Measurements from ENCODE around the gene ZSCAN21.

Gene ZSCAN21

DNA sequence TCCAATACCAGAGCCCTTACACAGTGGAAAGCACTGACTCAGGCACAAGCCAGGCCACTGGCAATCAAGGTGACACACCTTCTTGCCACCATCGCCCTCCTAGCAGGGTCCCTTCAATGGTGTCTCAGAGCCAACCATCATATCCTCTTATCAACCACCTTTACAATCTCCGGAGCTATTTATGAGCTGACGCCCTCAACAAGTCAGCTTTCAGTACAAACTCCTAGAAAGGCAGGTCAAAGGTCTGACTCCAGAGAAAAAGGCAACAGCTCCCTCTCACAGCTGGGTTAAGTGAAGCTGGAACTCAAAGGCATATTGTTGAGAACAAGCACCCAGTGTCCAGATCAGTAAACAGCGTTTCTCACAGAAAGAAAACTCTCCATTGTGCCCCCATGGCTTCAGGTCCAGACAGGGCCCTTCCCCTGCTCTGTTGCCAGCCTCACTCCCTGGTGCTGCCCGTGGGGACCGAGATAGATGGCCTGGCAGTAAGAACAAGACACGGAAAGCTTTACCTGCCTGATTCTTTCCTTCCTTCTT lies 29.5 kb downstream of the ZSCAN21 start:
- no peak overlapping the region for H3K9ac ChIP-seq (ENCODE audit: insufficient read length)
- no peak for DNase-seq (ENCODE audit: low read depth, low spot score)
- H3K27ac ChIP-seq, result no peak overlapping the region
- H3K36me3 ChIP-seq (ENCODE audit: insufficient read depth, low read length), result peaks cover 64% of the 10 kb centered on the region
- H3K4me3 ChIP-seq, result no peak overlapping the region; the same call in 1 of the 2 replicates
- TF ChIP-seq POLR2AphosphoS5 (IDR thresholded peaks at IDR 0.05; ENCODE audit: borderline replicate concordance, low read depth, low read length), result no peak
- TF ChIP-seq FOXP2 (optimal IDR thresholded peaks at IDR 0.05; ENCODE audit: control extremely low read depth, extremely low read length, insufficient read depth), result no peak
- TF ChIP-seq EZH2 (IDR thresholded peaks at IDR 0.05), result no peak
- peaks cover 42% of the 10 kb centered on the region for H3K9me3 ChIP-seq (ENCODE audit: low read depth, low read length)

DNA sequence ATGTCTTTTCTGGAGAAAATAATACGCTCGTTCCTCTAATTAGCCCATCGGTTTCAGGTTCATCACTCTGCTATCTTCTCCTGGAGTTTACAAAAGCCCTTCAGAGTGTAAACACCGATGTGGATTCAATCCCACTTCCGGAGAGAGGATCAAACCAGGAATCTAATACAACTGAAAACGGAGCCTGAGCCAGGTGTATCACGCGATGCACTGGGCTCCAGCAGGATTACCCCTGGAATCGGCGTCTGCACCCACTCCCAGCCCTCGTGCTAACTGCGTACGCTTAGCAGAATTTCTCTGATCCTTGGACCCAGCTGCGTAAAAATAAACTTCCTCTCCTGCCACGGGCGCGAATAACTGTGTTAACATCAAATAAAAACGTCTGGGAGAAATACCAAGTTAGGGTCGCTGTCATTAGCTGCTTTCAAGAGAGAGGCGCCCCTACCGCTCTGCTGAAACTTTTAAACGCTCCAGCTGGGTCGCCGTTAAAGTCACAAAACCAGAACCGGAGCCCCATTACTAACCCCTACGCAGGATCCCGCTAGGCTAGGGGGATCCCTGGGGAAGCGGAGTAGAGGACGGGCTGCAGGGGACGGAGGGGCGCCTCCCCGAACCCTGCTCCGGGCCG lies 31.4 kb downstream of the ZSCAN21 start:
- Histone ChIP-seq H3K36me3 (ENCODE audit: insufficient read depth, low read length) (peaks cover 44% of the 10 kb centered on the region), H3K9ac (ENCODE audit: insufficient read length) (peak overlapping the region; percentile 98), H3K4me3 (peak overlapping the region; percentile 100), H3K9me3 (ENCODE audit: low read depth, low read length) (peaks cover 26% of the 10 kb centered on the region; the same call in 1 of the 2 replicates), H3K27ac (peak overlapping the region; percentile 80)
- no peak for DNase-seq (ENCODE audit: low read depth, low spot score)
- TF ChIP-seq POLR2AphosphoS5 (IDR thresholded peaks at IDR 0.05; ENCODE audit: borderline replicate concordance, low read depth, low read length) (no peak), EZH2 (IDR thresholded peaks at IDR 0.05) (no peak), FOXP2 (optimal IDR thresholded peaks at IDR 0.05; ENCODE audit: control extremely low read depth, extremely low read length, insufficient read depth) (no peak)

DNA sequence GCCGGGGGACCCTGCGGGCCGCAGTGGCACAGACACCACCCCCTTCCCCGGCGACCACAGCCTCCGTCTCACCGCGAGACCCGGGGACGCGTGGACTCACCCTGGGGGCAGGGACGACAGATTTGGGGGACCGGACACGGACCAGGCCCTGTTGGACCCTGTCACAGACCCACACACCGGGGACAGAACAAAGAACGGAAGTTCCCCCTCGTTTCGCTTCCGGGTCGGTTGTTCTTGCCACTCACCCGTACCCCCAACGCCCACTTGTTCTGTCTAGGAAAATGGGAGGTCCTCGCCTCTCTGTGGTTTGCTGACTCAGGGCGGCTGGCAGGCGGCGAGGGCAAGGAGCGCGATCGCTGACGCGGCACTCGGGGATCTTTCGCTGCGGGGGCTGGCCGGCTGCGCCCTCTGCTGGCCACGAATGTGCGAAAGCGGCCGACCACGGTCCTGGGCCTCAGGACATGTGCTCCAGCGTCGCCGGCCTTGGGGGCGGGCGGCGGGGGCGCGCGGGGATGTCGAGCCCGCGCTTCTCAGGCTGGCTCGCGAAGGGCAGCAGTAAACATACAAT lies 32.0 kb downstream of the ZSCAN21 start, which contains the start of gene ZNF3:
Gene ZNF3, minus strand, starts transcription at position 189 of the 568 bp plus-strand sequence. CDS start 4,366 bp downstream, outside the sequence.
- DNase-seq (ENCODE audit: low read depth, low spot score), result peak; percentile 91
- Histone ChIP-seq H3K9me3 (ENCODE audit: low read depth, low read length) (peaks cover 24% of the 10 kb centered on the region; the same call in 1 of the 2 replicates), H3K36me3 (ENCODE audit: insufficient read depth, low read length) (peaks cover 38% of the 10 kb centered on the region), H3K9ac (ENCODE audit: insufficient read length) (peak within 1 kb of the TSS; percentile 98), H3K4me3 (peak within 1 kb of the TSS; percentile 100), H3K27ac (peak within 1 kb of the TSS; percentile 80)
- TF ChIP-seq FOXP2 (optimal IDR thresholded peaks at IDR 0.05; ENCODE audit: control extremely low read depth, extremely low read length, insufficient read depth) (peak; percentile 86), EZH2 (IDR thresholded peaks at IDR 0.05) (no peak), POLR2AphosphoS5 (IDR thresholded peaks at IDR 0.05; ENCODE audit: borderline replicate concordance, low read depth, low read length) (peak; percentile 95)

DNA sequence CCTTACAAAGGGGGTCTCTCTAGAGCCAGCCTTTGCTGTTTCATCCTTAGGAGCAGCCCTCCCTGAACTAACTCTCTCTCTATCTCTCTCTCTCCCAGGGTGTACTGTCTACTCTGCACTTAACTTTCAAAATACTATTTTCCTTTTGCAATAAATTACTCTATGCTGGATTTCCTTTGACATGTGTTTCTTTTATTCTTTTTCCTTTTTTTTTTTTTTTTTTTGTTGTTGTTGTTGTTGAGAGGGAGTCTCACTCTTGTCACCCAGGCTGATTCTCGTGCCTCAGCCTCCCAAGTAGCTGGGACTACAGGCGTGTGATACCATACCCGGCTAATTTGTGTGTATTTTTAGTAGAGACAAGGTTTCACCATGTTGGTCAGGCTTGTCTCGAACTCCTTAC lies 33.4 kb downstream of the ZSCAN21 start:
- no peak overlapping the region for H3K4me3 ChIP-seq

DNA sequence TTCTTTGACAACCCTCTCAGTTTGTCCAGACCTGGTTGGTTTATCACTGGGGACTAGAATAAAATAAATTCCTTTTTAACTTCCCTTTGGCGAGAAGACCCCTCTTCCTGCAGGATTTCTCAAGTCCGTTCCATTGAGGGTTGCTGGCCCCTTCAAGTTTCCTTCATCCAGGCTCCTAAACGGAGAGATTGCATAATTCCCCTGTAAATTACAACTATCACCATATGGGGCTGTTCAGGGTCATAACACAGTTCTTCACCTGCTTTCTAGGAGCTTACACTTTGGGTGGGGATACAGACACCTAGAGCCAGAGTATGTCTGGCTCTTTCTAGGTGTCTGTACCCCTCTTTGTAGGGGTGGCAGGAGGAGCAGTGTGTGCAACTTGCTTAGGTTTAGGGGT lies 35.9 kb downstream of the ZSCAN21 start:
- Histone ChIP-seq H3K36me3 (ENCODE audit: insufficient read depth, low read length) (peaks cover 4% of the 10 kb centered on the region; the same call in 1 of the 2 replicates), H3K4me3 (no peak overlapping the region), H3K9me3 (ENCODE audit: low read depth, low read length) (no peaks in the 10 kb centered on the region), H3K9ac (ENCODE audit: insufficient read length) (no peak overlapping the region), H3K27ac (no peak overlapping the region)
- no peak for DNase-seq (ENCODE audit: low read depth, low spot score)
- TF ChIP-seq POLR2AphosphoS5 (IDR thresholded peaks at IDR 0.05; ENCODE audit: borderline replicate concordance, low read depth, low read length) (no peak), FOXP2 (optimal IDR thresholded peaks at IDR 0.05; ENCODE audit: control extremely low read depth, extremely low read length, insufficient read depth) (no peak), EZH2 (IDR thresholded peaks at IDR 0.05) (no peak)

More for the DNA sequence above, 33.4 kb downstream of the ZSCAN21 start:
- TF ChIP-seq EZH2 (IDR thresholded peaks at IDR 0.05), result no peak
- TF ChIP-seq POLR2AphosphoS5 (IDR thresholded peaks at IDR 0.05; ENCODE audit: borderline replicate concordance, low read depth, low read length), result no peak
- no peak for TF ChIP-seq FOXP2 (optimal IDR thresholded peaks at IDR 0.05; ENCODE audit: control extremely low read depth, extremely low read length, insufficient read depth)
- no peak for DNase-seq (ENCODE audit: low read depth, low spot score)
- H3K9me3 ChIP-seq (ENCODE audit: low read depth, low read length), result peaks cover 17% of the 10 kb centered on the region; the same call in 1 of the 2 replicates
- H3K36me3 ChIP-seq (ENCODE audit: insufficient read depth, low read length), result peaks cover 25% of the 10 kb centered on the region
- no peak overlapping the region for H3K9ac ChIP-seq (ENCODE audit: insufficient read length)
- no peak overlapping the region for H3K27ac ChIP-seq

DNA sequence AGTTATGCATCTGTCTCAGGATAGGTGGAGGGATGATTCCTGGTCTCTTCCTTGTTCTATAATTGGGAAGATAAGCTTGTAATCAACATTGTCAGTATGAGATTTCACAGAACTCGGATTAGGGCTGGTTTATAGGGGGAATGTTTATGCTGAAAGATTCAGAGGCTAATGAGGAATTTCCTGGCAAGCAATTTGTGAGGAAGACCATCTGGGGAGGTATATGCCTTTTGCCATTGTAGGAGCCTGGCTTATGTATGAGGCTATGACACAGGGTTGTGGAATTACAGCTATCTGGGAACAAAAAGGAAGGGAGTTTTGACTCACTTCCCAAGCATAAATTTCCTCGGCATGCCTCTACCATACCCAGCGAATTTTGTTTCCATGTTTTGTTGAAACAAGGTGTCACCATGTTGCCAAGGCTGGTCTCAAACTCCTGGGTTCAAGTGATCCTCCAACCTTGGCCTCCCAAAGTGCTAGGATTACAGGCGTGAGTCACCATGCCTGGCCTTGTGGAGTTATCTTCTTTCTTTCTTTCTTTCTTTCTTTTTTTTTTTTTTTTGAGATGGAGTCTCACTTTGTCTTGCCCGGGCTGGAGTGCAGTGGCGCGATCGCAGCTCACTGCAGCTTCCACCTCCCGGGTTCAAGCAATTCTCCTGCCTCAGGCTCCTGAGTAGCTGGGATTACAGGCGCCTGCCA lies 37.6 kb downstream of the ZSCAN21 start:
- Histone ChIP-seq H3K9ac (ENCODE audit: insufficient read length) (no peak overlapping the region), H3K4me3 (no peak overlapping the region), H3K36me3 (ENCODE audit: insufficient read depth, low read length) (peaks cover 20% of the 10 kb centered on the region), H3K27ac (peak overlapping the region; percentile 69; the same call in 1 of the 2 replicates), H3K9me3 (ENCODE audit: low read depth, low read length) (no peaks in the 10 kb centered on the region)
- DNase-seq (ENCODE audit: low read depth, low spot score), result no peak
- no peak for TF ChIP-seq EZH2 (IDR thresholded peaks at IDR 0.05)
- TF ChIP-seq FOXP2 (optimal IDR thresholded peaks at IDR 0.05; ENCODE audit: control extremely low read depth, extremely low read length, insufficient read depth), result no peak
- TF ChIP-seq POLR2AphosphoS5 (IDR thresholded peaks at IDR 0.05; ENCODE audit: borderline replicate concordance, low read depth, low read length), result no peak

DNA sequence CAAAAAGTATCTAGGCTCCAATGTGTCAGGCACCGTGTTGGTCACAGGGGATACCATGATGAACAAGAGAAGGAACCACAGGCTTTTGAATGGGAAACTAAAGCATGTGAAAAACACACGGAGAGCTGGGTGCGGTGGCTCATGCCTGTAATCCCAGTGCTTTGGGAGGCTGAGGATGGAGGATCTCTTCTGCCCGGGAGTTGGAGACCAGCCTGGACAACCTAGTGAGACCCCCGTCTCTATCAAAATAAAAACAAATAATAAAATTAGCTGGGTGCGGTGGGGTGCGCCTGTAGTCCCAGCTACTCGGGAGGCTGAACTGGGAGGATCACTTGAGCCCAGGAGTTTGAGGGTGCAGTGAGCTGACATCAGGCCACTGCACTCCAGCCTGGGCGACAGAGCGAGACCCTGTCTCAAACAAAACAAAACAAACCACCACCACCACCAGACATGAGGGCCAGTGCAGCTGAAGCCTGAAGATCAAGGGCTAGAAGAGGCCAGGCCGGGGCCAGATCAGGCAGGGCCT lies 38.6 kb downstream of the ZSCAN21 start:
- peaks cover 30% of the 10 kb centered on the region for H3K36me3 ChIP-seq (ENCODE audit: insufficient read depth, low read length)
- peak overlapping the region; percentile 91 for H3K4me3 ChIP-seq
- H3K9me3 ChIP-seq (ENCODE audit: low read depth, low read length), result no peaks in the 10 kb centered on the region
- peak overlapping the region; percentile 84 for H3K27ac ChIP-seq
- TF ChIP-seq EZH2 (IDR thresholded peaks at IDR 0.05) (no peak), FOXP2 (optimal IDR thresholded peaks at IDR 0.05; ENCODE audit: control extremely low read depth, extremely low read length, insufficient read depth) (no peak), POLR2AphosphoS5 (IDR thresholded peaks at IDR 0.05; ENCODE audit: borderline replicate concordance, low read depth, low read length) (no peak)
- peak overlapping the region; percentile 92 for H3K9ac ChIP-seq (ENCODE audit: insufficient read length)
- no peak for DNase-seq (ENCODE audit: low read depth, low spot score)

Measured in SK-N-MC (cell line).